Measurements from ENCODE around the gene AFAP1L1.

AFAP1L1 gene

GRCh38 chr5:149288436-149288835 lies 16.8 kb downstream of the AFAP1L1 start:
- DNase-seq = peak; percentile 56

DNA sequence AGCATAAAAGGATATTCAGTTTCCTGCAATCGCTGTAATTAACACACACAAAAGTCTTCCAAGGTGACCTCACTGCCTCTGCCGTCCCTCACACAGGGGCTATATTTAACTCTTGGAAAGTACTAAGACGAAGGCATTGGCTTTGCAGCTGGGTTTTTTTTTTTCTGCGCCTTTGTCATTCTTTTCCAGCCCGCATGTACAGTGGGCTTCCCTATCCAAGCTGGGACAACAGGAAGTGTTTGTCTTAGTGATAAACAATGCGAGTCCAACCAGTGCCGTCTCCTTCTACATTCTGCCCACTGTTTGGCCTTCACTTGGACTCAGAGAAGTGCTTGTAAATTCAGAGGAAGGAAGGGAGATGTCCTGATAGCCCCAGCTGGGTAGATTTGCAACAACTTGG lies 17.6 kb downstream of the AFAP1L1 start:
- no peak for DNase-seq

DNA sequence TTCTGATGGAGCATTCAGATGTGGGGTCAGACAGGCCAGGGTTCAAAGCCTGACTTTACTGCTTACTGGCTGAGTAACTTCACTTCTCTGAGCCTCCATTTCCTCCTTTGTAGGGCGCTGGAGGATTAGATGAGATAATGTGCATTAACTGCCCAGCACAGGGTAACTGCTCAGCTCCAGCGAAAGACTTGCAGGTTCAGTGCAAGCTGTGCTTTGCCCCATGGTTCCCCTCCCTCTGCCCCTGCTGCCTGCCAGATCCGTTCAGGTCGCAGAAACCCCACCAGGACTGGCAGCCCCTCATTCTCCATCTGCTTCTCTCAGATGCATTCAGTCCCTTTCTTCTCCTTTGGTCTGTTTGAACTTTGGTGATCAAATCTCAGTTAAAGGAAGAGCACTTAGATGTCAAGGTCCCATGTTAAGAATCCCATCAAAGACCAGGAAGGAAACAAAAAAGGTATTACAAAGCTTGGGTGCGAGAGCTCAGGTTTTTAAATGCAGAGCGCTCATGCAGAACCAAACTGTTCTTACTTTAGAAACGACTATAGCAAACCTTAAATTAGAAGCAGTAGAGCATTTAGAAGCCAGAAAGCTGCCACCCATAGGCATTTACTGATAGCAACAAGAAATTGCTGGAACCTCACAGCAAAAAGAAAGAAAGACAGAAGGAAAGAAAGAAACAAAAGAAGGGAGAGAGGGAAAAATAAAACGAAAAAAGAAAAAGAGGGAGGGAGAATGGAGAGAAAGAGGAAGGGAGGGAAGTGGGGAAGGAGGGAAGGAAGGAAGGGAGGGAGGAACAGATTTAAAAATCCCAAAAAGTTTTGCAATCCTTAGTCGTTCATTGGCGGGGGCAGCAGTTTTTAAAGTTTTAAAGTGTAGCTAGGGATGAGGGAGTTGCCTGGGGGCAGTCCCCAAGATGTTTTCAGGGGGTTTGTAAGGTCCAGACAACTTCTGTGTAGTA lies 23.5 kb downstream of the AFAP1L1 start:
- DNase-seq = no peak

- no peak for DNase-seq
Observed at GRCh38 chr5:149297340-149298025, 25.8 kb downstream of the AFAP1L1 start.

- no peak for DNase-seq
Observed at GRCh38 chr5:149298163-149298562, 26.5 kb downstream of the AFAP1L1 start.

DNA sequence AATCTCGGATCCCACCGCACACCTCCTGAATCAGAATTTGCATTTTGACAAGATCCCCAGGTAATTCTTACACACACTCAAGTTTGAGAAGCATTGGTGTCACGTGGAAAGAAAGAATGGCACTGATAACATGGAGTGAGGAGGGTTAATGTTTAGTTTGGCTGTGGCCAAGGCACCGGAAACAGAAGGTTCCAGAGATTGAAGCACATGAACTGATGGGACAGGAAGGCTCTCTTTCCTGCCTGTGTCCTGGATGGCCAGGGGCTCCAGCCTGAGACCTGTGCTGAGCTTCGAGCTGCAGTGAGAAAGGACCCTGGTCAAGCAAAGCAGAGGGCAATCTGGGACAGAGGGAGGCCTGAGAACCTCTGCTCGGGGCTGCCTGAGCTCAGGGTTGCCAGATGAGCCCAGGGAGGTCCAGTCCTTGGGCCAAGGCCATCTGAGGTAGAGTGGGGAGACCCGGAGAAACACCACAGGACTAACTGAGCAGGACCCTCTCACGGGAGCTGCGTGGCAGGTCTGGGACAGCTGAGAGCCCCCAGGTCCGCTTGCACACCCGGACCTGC lies 27.3 kb downstream of the AFAP1L1 start:
- DNase-seq = no peak

DNA sequence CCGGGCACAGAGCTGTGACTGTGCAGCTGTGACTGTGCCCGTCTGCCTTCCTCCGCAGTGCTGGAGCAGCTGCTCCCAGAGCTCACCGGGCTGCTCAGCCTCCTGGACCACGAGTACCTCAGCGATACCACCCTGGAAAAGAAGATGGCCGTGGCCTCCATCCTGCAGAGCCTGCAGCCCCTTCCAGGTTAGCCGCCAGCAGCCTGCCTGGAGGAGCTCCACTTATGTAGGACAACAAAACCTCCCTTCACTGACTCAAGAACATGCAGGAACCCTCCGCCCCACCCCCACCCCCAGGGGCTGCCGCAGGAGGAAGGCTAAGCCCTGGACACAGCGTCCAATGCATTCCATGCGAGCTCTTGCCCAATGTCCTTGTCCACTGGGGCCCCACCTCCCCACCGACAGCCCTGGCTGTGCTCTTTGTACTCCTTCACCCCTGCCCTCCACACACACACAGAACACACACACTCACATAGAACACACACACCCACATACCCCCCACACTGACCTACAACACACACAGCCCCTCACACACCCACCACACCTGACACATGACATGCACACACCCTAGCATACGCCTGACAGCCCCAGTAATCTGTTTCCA lies 27.9 kb downstream of the AFAP1L1 start:
- DNase-seq = no peak

DNA sequence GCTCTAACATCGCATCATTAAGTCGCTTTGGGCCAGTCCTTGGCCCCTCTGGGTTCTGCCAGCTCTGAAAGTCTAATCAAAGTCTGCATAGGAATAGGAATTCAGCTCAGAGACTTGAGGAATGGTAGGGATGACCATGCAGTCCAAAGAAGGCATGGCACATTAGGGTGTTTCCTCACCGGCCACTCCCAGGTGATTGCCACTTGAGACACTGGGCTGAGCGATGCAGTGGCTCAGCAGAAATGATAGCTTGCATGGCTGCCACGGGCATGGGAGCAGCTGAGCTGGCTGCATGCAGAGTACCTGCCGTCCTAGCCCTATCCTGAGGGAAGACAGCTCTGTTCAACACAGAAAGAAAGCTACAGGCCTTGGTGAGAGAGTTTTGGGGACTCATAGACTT lies 28.8 kb downstream of the AFAP1L1 start:
- DNase-seq = no peak

DNA sequence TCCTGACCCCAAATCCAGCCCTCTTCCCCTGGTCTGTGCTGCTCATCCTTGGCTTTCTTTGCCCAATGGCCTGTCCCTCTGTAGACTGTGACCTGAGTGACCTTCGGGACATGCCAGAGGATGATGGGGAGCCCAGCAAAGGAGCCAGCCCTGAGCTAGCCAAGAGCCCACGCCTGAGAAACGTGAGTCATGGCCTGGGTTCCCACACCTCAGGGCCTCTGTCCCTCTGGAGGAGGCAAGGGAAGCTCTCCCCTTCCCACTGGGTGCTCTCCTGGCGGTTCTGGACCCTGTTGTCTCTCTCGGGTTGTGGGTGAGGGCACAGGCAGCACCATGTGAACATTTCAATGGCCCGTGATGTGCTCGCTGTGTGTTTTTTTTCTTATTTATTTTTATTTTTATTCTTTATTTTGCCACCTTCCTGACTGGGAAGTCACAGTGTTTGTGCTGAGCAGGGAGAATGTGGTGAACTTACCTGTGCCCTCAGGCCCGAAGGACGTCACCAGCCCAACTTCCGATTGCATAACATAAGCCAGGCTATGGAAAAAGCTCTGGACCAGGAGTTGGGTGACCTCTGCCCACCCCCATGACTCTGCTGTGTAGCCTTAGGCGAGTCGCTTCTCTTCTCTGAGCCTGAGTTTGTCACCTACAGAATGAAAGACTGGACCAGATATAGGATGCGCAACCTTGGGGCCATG lies 29.5 kb downstream of the AFAP1L1 start:
- no peak for DNase-seq

DNA sequence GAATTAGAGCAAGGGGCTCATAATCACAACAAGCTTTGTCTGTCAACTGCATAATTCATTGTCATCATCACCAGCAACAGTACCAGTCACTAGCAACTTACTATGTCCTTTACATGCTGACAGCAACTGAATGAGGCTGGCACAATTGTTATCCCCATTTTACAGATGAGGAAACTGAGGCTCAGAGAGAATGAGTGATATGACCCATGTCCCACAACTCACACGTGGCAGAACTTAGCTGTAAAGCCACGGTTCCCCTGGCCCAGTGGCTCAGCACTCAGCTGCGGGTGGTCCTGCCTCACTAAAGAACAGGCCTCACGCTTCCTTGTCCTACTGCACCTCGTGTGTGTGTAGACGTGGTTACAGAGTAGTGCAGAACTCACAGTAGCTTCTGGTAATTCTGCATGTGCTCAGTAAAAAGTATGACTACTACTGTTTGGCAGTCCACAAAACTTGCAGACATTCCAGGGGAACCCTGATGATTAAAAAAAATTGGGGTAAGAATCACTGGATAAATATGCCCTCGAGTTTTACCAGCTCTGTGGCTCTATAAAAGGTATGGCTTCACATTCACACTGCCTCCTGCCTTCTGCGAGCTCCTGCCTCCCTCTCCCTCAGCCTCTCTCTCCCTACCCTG lies 30.2 kb downstream of the AFAP1L1 start:
- DNase-seq = no peak

- no peak for DNase-seq
Observed at GRCh38 chr5:149302641-149303040, 31.0 kb downstream of the AFAP1L1 start.

DNA sequence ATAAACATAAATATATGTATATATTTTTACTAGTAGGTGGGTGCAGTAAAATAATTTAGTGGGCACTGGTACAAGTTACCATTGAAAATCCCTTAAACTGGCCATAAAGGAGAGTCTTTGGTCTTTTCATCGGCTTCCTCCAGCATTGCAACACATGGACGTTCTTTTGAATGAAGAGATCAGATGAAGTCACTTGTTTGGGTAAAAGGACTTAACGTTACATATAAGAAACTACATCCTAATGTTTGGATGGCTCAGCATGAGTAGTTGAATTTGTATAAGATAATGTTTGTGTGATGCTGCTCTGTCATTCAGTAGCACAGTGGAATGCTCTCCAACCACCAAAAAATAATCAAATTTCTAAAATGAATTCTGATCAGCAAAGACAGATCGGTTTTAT lies 31.6 kb downstream of the AFAP1L1 start:
- no peak for DNase-seq

DNA sequence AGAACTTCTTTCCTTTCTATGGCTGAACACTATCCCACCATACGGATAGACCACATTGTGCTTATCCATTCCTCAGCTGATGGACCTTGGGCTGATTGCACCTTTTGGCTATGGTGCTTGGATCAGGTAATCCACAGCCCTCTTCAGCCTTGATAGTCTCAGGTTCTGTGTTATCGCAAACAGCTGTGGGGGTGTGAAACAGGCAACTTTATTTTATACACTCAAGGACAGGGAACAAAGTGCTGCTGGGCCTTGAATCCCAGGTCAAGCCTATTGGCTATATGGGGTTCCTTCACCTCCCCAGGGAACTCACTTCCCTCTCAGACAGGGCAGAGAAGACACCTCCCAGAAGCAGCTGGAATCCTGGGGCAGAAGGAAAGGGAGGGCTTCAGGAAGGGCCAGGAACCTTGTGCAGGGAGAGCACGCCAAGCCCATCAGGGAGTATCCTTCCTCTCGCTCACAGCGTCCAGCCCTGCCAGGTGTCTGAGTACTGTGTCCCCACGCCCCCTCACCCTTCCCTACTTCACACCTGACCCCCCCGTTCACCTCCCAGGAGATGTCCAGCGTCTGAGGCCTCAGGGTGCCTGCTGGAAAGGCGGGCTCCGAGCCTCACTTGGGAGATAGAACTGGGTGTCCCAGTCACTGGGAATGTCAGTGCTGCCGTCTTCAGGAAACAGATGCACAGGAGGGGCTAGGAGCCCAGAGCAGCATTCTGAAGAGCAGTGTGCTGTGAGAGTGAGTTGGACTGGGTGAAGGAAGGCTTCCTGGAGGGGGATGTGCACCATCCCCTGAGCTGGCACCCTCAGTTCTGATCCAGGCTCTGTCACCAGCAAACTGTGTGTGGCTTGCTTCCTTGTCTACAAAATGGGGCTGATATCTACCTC lies 32.8 kb downstream of the AFAP1L1 start:
- no peak for DNase-seq

DNA sequence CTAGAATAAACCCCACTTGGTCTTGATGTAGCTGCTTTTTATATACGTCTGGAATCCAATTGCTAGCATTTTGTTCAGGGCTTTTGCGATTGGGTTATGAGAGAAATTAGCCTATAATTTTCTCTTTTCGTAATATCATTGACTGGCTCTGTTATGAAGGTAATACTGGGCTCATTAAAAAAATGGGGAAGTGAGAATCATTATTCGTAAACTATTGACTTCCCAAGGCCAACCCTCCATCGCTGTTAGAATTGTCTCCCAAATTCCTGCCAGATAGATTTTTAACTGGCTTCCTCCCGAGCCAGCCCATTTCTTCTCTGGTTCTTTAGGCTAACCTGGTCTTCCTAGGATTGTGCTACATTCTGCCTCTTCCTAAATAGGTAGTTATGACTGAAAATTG lies 37.7 kb downstream of the AFAP1L1 start:
- no peak for DNase-seq

DNA sequence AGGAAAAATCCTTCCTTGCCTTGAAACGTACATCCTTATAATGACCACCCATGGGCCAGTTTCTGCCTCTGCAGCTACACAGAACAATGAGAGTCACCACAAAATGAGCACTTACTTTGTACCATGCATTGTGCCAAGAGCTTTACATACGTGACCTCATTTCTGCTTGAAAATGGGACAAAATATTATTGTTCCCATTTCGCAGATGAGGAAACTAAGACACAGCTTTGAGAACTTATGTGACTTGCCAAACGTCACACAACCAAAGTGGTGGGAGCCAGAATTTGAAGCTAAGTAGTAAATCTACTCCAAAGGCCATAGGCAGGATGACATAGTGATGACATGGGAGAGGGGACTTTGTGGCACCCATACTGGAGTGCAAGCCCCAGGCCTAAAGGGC lies 38.8 kb downstream of the AFAP1L1 start:
- no peak for DNase-seq

DNA sequence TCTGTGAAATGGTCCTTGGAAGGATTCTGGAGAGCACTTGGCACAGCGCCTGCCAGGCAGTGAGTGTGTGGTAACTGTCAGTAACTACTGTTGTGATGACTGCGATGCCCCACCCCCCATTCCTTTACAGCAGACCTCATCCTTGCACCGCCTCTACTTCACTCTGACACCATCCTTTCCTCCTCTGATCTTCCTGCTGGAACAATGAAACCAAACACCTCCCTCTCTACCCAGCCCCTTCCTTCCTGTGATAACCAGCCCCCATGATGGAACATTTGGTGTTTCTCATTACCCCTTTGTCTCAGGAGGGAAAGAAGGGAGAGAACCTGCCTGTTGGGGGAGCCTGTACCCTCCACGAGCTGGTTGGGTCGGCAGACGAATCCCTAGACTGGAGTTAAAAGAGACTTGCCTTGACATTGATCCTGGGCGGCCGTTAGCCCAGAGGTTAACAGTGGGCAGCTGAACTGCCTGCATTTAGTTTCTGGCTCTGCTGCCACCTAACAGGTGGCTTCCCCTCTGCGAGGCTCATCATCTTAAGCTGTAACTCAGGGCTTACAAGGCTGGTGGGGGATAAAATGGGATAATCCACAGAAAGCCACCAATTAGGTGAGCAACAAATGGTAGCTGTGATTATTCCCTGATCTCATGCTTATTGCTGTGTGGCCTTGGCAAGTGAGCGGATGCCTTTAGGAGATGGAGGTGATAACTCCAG lies 39.4 kb downstream of the AFAP1L1 start:
- no peak for DNase-seq

GRCh38 chr5:149313151-149313841 lies 41.6 kb downstream of the AFAP1L1 start:
- no peak for DNase-seq

DNA sequence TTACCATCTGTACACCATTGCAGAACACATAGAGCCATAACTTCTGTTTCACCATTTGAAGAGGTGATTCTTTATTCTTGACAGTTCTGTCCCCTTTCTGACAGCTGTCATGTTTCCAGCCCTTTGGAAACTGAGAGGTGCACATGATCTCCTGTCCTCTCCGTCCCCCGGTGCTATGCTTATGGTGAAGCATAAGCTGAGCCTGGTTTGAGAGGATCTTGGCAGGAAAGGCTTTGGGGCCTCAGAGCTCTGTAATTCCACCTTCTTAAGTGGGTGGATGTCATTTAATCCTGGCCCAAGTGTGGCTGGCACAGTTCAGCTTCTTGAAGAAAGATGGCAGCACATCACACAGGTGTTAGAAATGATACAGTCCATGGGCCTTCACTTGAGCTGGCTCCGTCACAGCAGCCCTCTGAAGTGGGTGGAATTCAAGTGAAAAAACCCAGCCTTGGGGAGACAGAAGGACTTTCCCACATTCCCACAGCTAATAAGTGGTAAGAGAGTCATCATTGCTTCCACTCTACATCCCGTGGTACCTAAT lies 43.0 kb downstream of the AFAP1L1 start:
- DNase-seq = no peak

GRCh38 chr5:149315753-149316152 lies 44.1 kb downstream of the AFAP1L1 start:
- DNase-seq = no peak
